Renal cortical epithelial cell (primary cell): Measurements from ENCODE around the gene FOXJ2. TPM values are rescaled to one million over a fixed set of nuclear protein-coding genes. Genes with fewer than 3 reads are reported as not detected.
"Not testable (repeated sequence)": the region's sequence is repeated elsewhere in the genome, so short reads cannot be mapped to it uniquely, and the experiment has no call there.

Source experiments
- DNase-seq: peaks from one replicate; pipeline ENCODE4 v3.0.0-alpha.2; 2011; ENCODE audit warnings: low read depth
- total RNA-seq: library from RNA; depleted of rRNA; stranded (reverse); fragments of >200 nt; gene quantifications from 2 replicates; pipeline ENCODE4 v1.2.3, GENCODE V29; 2014

Gene FOXJ2
- total RNA-seq, 1 donor from 2014 or later = 8.2 TPM

DNA sequence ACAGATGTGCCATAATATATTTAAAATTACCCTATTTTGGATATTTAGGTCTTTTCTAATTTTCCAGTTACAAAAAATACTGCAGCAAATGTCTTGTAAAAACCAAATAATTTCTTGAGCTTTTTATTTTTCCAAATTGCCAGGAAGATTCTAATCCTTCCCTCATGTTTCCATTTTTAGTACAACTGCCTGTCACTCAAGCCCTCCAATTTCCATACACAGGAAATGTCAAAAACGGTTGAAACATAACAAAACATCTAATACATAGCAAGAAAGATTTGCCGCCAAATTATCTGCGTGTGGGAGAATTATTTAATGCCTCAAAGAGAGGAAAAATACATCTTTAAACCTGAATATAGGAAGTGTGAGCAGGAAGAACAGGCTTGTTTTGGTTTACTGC lies 2.3 kb upstream of the FOXJ2 start:
- DNase-seq = no peak

DNA sequence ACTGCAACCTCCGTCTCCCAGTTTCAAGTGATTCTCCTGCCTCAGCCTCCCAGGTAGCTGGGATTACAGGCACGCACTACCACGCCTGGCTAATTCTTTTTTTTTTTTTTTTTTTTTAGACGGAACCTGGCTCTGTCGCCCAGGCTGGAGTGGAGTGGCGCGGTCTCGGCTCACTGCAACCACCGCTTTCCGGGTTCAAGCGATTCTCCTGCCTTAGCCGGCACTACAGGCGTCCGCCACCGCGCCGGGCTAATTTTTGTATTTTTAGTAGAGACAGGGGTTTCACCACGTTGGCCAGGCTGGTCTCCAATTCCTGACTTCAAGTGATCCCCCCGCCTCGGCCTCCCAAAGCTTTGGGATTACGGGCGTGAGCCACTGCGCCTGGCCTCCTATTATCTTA lies 1.5 kb upstream of the FOXJ2 start:
- DNase-seq = not testable (repeated sequence)

DNA sequence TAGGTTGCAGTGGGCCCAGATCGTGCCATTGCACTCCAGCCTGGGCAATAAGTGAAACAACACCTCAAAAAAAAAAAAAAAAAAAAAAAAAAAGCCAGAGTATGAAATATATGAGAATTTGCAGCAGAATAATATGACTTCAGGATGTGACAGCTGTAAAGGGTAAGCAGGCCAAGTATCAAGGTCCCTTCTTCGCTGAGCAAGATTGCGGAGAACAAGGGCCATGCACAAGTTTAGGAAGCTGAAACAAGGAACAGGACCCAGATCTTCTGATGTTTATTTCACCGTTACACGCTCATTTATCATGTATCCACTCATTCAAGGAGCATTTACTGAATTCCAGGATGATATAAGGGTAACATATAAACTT lies 659 bp upstream of the FOXJ2 start:
- DNase-seq = no peak

DNA sequence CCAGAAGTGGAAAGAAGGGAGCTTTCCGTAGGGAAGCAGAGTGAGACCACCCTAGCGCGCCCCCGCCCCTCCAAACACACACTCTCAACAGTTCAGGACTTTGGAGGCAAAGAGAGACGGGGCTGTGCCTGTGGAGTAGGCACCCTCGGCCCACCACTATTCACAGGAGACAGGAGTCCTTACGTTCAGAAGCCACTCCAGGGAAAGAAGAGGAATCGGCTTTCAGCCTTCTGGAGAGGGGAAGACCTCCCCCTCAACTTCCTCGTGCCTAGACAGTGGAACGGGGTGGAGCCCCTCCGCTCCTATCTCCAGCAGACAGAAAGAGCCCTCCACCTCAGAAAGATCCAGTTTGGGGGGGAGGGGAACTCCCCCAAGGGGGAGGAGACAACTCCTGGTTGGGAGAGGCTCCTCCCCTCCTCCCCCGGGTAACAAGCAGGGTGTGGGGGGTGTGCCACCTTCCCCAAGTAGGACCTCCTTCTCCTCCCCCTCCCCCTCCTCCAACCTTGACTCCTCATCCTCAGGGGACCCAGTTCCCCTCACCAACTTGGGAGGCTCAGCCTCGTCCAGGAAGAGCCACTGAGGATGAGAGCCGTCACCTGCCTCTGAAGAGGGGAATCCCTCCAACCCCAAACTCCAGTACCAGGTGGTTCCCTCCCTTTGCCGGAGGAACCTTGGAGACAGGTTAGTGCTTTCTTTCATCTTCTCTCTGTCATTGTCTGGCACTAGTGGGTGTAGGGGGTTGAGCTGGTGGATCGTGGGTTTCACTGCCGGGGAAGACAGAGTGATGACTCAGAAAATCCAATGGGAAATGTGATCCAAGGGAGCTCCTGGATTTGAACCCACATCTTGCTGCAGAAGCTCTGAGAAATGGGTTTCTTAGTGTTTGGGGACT lies 883 bp downstream of the FOXJ2 start:
- DNase-seq = peak; percentile 18

DNA sequence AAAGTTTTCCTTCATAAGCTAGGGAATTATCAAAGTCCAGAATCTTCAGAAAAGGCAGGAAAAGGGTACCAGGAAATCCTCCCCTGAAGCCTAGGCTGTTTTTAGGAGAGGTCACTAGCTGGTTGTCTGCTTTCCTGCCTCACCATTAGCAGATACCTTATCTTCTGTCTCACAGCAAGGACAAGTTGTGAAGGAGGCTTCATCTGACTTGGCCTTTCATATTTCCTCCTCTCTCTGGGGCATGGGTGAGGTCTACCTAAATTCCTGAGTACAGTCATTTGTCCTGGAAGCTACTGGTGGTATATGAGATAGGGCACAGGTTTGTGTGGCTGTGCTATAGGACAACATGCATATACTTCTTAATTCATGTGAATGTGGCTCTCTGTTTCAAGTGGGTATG lies 2.3 kb downstream of the FOXJ2 start:
- DNase-seq = peak; percentile 5

- DNase-seq = no peak
These were observed 3.0 kb downstream of the FOXJ2 start for GRCh38 chr12:8035440-8036010.

GRCh38 chr12:8036346-8036745 lies 3.8 kb downstream of the FOXJ2 start:
- peak; percentile 25 for DNase-seq

- no peak for DNase-seq
These were observed 4.6 kb downstream of the FOXJ2 start for GRCh38 chr12:8037046-8037663.

- DNase-seq = no peak
These were observed 5.4 kb downstream of the FOXJ2 start for GRCh38 chr12:8037947-8038346.

DNA sequence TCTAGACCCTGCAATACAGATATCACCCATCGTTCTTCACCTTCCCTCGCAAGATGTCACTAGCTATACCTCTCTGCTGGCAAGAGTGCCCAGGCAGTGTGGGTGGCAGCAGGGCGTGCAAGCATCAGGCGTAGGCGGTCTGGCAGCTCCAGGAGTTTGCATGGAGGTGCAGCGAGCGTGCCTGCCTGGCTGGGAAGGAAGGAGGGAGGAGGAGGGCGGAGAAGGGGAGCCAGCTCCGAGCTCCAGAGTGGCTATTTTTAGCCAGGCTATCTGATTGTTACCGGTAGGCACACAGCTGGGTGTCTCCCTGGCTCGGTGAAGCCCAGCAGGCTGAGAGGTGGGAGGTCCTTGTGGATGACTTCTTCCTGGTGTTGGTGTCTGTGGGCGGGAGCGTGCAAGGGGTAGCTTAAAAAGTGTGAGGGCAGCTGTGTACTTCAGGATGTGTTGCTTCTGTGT lies 6.2 kb downstream of the FOXJ2 start:
- DNase-seq = peak; percentile 64

DNA sequence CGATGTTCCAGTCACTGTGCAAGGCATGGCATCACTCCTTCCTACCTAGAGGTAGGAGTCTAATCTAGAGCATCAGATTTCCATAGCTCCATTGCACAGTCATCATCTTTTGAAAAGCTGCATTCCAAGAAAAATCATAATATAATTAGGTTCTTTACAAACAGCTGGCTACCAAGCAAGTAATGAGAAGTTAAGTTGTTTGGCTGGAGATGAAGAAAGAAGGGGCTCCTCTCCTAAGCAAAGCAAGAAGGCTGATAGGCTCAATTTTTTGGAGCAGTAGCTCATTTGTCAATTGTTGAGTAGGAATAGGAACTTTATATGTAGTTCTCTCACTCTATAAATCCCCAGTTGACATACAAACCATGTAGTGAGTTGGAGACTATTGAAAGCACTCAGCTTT lies 8.3 kb downstream of the FOXJ2 start:
- no peak for DNase-seq

GRCh38 chr12:8045952-8046944 lies 13.7 kb downstream of the FOXJ2 start:
- peak; percentile 64 for DNase-seq

DNA sequence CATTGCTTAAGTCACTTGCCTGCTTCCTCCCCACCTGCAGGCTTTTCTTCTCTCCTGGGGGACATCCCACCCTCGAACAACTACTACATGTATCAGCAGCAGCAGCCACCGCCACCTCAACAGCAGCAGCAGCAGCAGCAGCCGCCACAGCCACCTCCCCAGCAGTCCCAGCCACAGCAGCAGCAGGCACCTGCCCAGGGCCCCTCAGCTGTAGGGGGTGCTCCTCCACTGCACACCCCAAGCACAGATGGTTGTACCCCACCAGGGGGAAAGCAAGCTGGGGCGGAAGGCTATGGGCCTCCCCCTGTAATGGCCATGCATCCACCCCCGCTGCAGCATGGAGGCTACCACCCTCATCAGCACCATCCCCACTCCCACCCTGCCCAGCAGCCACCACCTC lies 15.3 kb downstream of the FOXJ2 start:
- DNase-seq = no peak

DNA sequence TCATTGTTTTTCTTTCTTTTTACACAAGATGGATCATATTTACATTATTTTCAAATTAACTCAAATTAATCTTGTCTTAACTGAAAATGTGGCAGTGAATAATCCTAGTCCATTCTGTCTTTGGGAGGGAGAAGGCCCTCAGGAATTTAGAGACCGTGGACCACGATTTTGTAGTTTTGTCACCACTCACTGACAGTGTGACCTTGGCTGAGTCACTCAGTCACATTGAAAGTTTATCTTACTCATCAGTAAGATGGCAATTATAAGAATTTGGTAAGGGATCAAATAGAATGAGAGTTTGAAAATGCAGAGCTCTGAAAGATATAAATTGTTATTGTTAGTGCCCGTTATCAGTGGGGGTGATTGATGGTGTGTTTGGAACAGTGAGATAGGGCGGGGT lies 16.4 kb downstream of the FOXJ2 start:
- DNase-seq = no peak

GRCh38 chr12:8050600-8051250 lies 18.2 kb downstream of the FOXJ2 start:
- DNase-seq = no peak

- no peak for DNase-seq
These were observed 20.2 kb downstream of the FOXJ2 start for GRCh38 chr12:8052679-8053078.

- DNase-seq = no peak
These were observed 22.3 kb downstream of the FOXJ2 start for GRCh38 chr12:8054816-8055215.

GRCh38 chr12:8057306-8057705 lies 24.8 kb downstream of the FOXJ2 start:
- DNase-seq = no peak

- peak; percentile 49 for DNase-seq
These were observed 25.3 kb downstream of the FOXJ2 start for GRCh38 chr12:8057839-8058238.

DNA sequence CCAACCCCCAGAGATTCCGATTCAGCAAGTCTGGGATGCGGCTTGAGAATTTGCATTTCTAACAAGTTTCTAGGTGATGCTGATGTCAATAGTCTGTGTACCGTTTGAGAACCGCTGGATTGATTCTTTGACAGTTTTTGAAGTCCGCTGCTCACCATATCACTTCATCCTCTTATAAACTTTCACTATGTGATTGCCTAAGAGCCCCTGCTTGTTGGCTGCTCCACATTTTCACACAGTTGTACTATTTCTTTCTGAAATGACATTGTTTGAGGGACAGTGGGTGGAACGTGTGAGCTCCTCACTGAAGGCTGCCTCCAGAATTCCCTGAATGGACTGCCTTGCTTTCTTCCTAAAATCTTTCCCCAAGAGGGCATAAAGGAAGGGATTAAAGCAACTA lies 26.0 kb downstream of the FOXJ2 start:
- no peak for DNase-seq

GRCh38 chr12:8064131-8064530 lies 31.6 kb downstream of the FOXJ2 start:
- DNase-seq = no peak
